Skeletal muscle satellite cell (primary cell): ENCODE measurements around the gene GLT8D1.
A peak's percentile ranks its signal among the peaks of the same experiment; 100 is the strongest.
"Not testable (repeated sequence)": the region's sequence is repeated elsewhere in the genome, so short reads cannot be mapped to it uniquely, and the experiment has no call there.

ENCODE experiments used
- H3K27me3 ChIP-seq: 2 replicates; pipeline ENCODE4 v1.7.0; 2013; ENCODE audit warnings: low read length; ENCODE audit not compliant: control insufficient read depth, insufficient read depth
- H3K36me3 ChIP-seq: 2 replicates; pipeline ENCODE4 v1.7.0; 2013; ENCODE audit warnings: mild to moderate bottlenecking, control low read depth, low read length; ENCODE audit not compliant: insufficient read depth
- H3K4me1 ChIP-seq: 2 replicates; pipeline ENCODE4 v1.7.0; 2013; ENCODE audit warnings: low read length; ENCODE audit not compliant: control insufficient read depth, insufficient read depth
- H3K4me2 ChIP-seq: 2 replicates; pipeline ENCODE4 v1.7.0; 2013; ENCODE audit warnings: mild to moderate bottlenecking, low read length
- H3K4me3 ChIP-seq: 2 replicates; pipeline ENCODE4 v1.7.0; 2013; ENCODE audit warnings: low read length
- H3K9ac ChIP-seq: 2 replicates; pipeline ENCODE4 v1.7.0; 2013; ENCODE audit warnings: mild to moderate bottlenecking, low read depth, low read length, moderate library complexity
- H3K9me3 ChIP-seq: replicated peaks from 2 replicates; pipeline ENCODE4 v1.7.0; 2013; ENCODE audit warnings: mild to moderate bottlenecking, control low read depth, low read length

GLT8D1 gene

DNA sequence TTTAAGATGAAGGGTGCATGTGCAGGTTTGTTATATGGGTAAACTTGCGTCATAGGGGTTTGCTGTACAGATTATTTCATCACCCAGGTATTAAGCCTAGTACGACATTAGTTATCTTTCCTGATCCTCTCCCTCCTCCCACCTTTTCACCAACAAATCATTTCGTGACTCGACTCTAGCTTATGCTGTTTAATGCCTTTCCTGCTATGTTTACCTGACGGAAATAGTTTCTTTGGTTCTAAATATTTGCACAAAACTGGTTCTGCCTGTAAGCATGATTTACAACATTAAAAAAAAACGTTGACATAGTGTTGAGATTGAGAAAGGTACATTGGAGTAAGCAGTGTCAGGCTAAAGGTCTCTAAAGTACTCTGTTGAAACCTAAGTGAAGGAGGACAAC is 17.3 kb downstream of the GLT8D1 start:
- Histone ChIP-seq H3K4me2 (no peak overlapping the region), H3K36me3 (peaks cover 56% of the 10 kb centered on the region), H3K9ac (peak overlapping the region; percentile 23), H3K9me3 (no peaks in the 10 kb centered on the region), H3K27me3 (no peaks in the 10 kb centered on the region), H3K4me1 (peaks cover 26% of the 10 kb centered on the region), H3K4me3 (no peak overlapping the region)

DNA sequence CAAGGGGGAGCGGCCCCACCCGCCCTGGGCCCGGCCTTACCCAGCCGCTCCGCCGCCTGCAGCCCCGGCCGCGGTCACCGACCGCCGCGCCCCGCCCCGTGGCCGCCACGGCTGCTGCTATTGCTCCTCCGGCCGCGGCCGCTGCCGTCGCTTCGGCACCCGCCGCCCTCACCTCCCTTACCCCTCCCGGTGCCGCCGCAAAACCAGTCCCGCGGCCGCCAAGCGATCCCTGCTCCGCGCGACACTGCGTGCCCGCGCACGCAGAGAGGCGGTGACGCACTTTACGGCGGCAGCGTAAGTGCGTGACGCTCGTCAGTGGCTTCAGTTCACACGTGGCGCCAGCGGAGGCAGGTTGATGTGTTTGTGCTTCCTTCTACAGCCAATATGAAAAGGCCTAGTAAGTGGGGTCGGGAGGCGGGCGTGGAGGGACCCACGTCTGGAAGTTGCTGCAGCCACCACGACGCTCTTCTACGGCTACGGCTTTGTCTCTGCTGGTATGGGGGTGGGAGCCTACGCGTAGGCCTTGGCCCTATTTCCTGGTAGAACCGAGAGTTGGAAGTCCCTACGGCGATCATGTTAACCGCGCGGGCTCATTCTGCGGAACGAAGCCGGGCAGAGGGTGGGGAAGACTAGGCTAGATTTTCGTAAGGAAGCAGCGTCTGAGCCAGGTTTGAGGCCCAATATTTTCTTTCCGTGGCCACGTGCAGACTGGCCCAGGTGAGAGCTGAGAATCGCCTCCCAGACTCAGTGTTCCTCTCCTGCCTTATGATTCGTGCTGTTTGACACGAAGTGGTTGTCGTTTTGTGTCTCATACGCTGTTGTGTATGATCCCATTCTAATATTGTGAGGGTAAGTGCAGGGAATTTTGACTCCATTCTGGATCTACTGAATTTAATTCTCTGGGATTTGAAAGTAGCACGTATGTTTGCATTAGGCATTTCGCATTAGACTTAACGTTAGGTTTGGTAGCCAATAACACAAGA is 19.6 kb downstream of the GLT8D1 start, which contains the start of the genes GNL3 and PBRM1:
TSS of gene GNL3 (plus strand) at position 324 of the 983 bp plus-strand sequence. CDS start at position 385, 61 bp downstream.
TSS of gene PBRM1 (minus strand) at position 205 of the 983 bp plus-strand sequence.
- Histone ChIP-seq H3K4me3 (peak within 1 kb of the TSS; percentile 90), H3K4me2 (peak within 1 kb of the TSS; percentile 79), H3K9ac (peak within 1 kb of the TSS; percentile 93), H3K4me1 (peaks cover 42% of the 10 kb centered on the region), H3K9me3 (no peaks in the 10 kb centered on the region), H3K27me3 (no peaks in the 10 kb centered on the region), H3K36me3 (peaks cover 37% of the 10 kb centered on the region)

- no peaks in the 10 kb centered on the region for H3K27me3 ChIP-seq
- H3K4me1 ChIP-seq, result peaks cover 42% of the 10 kb centered on the region
Measured at GRCh38 chr3:52685285-52685708, 20.3 kb downstream of the GLT8D1 start.

GRCh38 chr3:52684184-52684583 is 21.4 kb downstream of the GLT8D1 start:
- H3K9ac ChIP-seq, result peak overlapping the region; percentile 93
- no peaks in the 10 kb centered on the region for H3K9me3 ChIP-seq
- H3K27me3 ChIP-seq, result no peaks in the 10 kb centered on the region
- peaks cover 31% of the 10 kb centered on the region for H3K36me3 ChIP-seq
- H3K4me3 ChIP-seq, result peak overlapping the region; percentile 90
- peaks cover 42% of the 10 kb centered on the region for H3K4me1 ChIP-seq
- H3K4me2 ChIP-seq, result peak overlapping the region; percentile 79

More at GRCh38 chr3:52685285-52685708, 20.3 kb downstream of the GLT8D1 start:
- Histone ChIP-seq H3K36me3 (peaks cover 37% of the 10 kb centered on the region), H3K9me3 (no peaks in the 10 kb centered on the region), H3K9ac (peak overlapping the region; percentile 93), H3K4me3 (peak overlapping the region; percentile 90), H3K4me2 (peak overlapping the region; percentile 79)

DNA sequence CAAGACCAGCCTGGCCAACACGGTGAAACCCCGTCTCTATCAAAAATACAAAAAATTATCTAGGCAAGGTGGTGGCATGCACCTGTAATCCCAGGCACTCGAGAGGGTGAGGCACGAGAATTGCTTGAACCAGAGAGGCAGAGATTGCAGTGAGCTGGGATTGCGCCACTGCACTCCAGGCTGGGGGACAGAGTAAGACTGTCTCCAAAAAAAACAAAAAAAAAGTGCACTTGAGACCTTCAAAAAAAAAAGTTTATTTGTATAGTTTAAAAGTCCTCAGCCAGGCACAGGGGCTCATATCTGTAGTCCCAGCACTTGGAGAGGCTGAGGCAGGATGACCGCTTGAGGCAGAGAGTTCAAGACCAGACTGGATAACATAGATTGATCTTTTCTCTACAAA is 22.0 kb downstream of the GLT8D1 start:
- Histone ChIP-seq H3K9me3 (no peaks in the 10 kb centered on the region), H3K4me1 (peaks cover 42% of the 10 kb centered on the region), H3K4me3 (peak overlapping the region; percentile 90), H3K9ac (peak overlapping the region; percentile 93), H3K36me3 (peaks cover 31% of the 10 kb centered on the region), H3K27me3 (no peaks in the 10 kb centered on the region), H3K4me2 (peak overlapping the region; percentile 79)

DNA sequence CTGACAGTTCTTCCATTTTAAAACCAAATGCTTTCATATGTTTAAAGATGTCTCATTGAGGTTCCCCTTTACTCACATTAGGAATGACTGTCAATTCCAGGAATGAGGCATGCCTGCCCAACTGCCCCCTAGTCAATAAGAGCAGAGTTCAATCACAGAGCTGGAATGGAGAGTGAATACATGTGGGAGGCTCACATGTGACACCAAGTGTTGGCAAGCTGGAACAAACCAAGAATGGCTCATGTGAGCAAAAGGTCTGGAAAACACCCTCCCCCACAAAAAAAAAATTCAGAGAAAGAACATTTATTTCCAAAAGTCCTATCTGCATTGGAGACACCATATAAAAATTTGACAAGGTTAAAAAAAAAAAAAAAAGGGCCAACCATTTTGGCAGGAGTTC is 23.6 kb downstream of the GLT8D1 start:
- Histone ChIP-seq H3K9ac (peak overlapping the region; percentile 43), H3K4me1 (peaks cover 34% of the 10 kb centered on the region), H3K36me3 (peaks cover 28% of the 10 kb centered on the region), H3K4me3 (no peak overlapping the region), H3K27me3 (no peaks in the 10 kb centered on the region), H3K9me3 (no peaks in the 10 kb centered on the region), H3K4me2 (peak overlapping the region; percentile 30)

- no peaks in the 10 kb centered on the region for H3K27me3 ChIP-seq
- peak overlapping the region; percentile 30 for H3K4me2 ChIP-seq
- no peak overlapping the region for H3K4me3 ChIP-seq
- no peaks in the 10 kb centered on the region for H3K9me3 ChIP-seq
- H3K36me3 ChIP-seq, result peaks cover 32% of the 10 kb centered on the region
- peak overlapping the region; percentile 15 for H3K9ac ChIP-seq
- peaks cover 31% of the 10 kb centered on the region for H3K4me1 ChIP-seq
Measured at GRCh38 chr3:52681596-52681995, 24.0 kb downstream of the GLT8D1 start.

- H3K9me3 ChIP-seq, result no peaks in the 10 kb centered on the region
- H3K36me3 ChIP-seq, result peaks cover 42% of the 10 kb centered on the region
- no peaks in the 10 kb centered on the region for H3K27me3 ChIP-seq
- no peak overlapping the region for H3K4me3 ChIP-seq
- no peak overlapping the region for H3K9ac ChIP-seq
- peaks cover 31% of the 10 kb centered on the region for H3K4me1 ChIP-seq
- no peak overlapping the region for H3K4me2 ChIP-seq
Measured at GRCh38 chr3:52679811-52680210, 25.8 kb downstream of the GLT8D1 start.

DNA sequence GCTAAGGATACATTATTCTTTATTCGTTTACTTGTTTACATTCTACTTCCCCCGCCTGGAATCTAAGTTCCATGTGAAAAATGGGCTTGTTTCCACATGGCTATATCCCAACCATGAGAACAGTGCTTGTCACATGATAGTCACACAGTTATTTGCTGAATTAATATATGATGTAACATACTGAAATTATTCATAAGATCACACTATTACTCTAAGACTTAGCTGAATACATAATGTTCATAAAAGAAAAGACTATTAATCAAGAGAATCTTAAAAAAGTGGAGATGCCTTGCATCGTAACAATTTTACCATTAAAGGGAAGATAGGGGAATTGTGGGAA is 26.4 kb downstream of the GLT8D1 start:
- Histone ChIP-seq H3K9ac (no peak overlapping the region), H3K4me3 (no peak overlapping the region), H3K9me3 (no peaks in the 10 kb centered on the region), H3K4me2 (no peak overlapping the region), H3K4me1 (peaks cover 25% of the 10 kb centered on the region), H3K27me3 (no peaks in the 10 kb centered on the region), H3K36me3 (peaks cover 44% of the 10 kb centered on the region)

- no peak overlapping the region for H3K4me3 ChIP-seq
- H3K27me3 ChIP-seq, result no peaks in the 10 kb centered on the region
- peaks cover 19% of the 10 kb centered on the region for H3K4me1 ChIP-seq
- H3K36me3 ChIP-seq, result peaks cover 44% of the 10 kb centered on the region
- H3K9ac ChIP-seq, result no peak overlapping the region
- H3K4me2 ChIP-seq, result no peak overlapping the region
- H3K9me3 ChIP-seq, result no peaks in the 10 kb centered on the region
Measured at GRCh38 chr3:52678265-52679198, 27.1 kb downstream of the GLT8D1 start.

DNA sequence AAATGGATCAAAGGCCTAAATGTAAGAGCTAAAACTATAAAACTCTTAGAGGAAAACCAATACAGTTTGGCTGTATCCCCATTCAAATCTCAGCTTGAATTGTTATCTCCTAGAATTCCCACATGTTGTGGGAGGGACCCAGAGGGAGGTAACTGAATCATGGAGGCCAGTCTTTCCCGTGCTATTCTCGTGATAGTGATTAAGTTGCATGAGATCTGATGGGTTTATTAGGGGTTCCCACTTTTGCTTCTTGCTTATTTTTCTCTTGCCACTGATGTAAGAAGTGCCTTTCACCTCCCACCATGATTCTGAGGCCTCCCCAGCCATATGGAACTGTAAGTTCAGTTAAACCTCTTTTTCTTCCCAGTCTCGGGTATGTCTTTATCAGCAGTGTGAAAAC is 29.4 kb downstream of the GLT8D1 start:
- Histone ChIP-seq H3K4me1 (peaks cover 11% of the 10 kb centered on the region), H3K36me3 (peaks cover 51% of the 10 kb centered on the region)
- not testable (repeated sequence) for H3K9me3 ChIP-seq, H3K4me3 ChIP-seq, H3K9ac ChIP-seq, H3K27me3 ChIP-seq, H3K4me2 ChIP-seq
